NB4 (cell line): Measurements from ENCODE around the gene MAP2K4.

Experiments used
- DNase-seq: peaks from one replicate; pipeline ENCODE4 v3.0.0; 2010; ENCODE audit warnings: low read depth
- H3K4me3 ChIP-seq: one replicate; pipeline ENCODE4 v1.5.1; 2011; ENCODE audit warnings: mild to moderate bottlenecking, low read depth, low read length, moderate library complexity
- MYC ChIP-seq: IDR thresholded peaks from 2 replicates; pipeline ENCODE4 v1.6.1; 2011; ENCODE audit warnings: low read depth, low read length
- POLR2A ChIP-seq: IDR thresholded peaks from 2 replicates; pipeline ENCODE4 v1.6.1; 2011; ENCODE audit warnings: mild to moderate bottlenecking; ENCODE audit not compliant: insufficient read length; ENCODE audit errors: extremely low read depth
- TF ChIP-seq, protein P1 (sequence below): IDR thresholded peaks from 2 replicates; pipeline ENCODE4 v1.6.1; 2011; ENCODE audit warnings: low read depth, low read length
- TF ChIP-seq, protein P2 (sequence below): IDR thresholded peaks from one replicate; pipeline ENCODE4 v1.5.1; 2012; ENCODE audit warnings: low read depth, low read length

The MAP2K4 gene

DNA sequence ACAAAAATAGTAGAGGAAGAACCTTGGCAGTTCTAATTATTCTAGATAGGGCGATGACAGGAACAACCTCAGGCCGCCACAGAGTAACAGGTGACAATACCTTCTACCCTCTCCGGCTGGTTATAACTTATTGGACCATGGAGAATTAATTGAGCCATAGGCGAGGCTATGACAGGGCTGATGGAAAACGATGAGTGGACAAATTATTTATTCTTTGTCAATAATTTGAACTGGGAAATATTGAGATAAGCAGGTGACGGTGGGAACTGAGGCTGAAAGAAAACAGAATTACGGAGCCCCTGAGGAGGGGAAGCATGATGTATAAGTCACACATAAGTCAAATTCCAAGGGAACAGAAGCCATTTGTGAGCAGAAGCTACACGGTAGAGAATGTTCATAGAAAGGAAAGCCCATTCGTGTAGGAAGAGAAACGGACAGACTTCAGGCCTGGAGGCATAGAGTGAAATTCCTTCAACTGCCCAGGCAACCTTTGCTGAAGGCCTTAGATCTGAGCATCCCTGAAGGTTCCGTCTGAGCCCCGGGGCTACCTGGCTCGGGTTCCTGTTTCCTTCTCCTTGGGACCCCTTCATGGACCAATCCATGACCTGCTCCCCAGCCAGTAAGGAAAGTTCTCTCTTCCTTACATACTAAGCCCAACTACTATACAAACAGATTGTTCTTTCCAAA lies 158.1 kb downstream of the MAP2K4 start:
- H3K4me3 ChIP-seq = no peak overlapping the region
- DNase-seq = no peak
- TF ChIP-seq, protein P1, sequence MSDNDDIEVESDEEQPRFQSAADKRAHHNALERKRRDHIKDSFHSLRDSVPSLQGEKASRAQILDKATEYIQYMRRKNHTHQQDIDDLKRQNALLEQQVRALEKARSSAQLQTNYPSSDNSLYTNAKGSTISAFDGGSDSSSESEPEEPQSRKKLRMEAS = no peak
- TF ChIP-seq, protein P2, sequence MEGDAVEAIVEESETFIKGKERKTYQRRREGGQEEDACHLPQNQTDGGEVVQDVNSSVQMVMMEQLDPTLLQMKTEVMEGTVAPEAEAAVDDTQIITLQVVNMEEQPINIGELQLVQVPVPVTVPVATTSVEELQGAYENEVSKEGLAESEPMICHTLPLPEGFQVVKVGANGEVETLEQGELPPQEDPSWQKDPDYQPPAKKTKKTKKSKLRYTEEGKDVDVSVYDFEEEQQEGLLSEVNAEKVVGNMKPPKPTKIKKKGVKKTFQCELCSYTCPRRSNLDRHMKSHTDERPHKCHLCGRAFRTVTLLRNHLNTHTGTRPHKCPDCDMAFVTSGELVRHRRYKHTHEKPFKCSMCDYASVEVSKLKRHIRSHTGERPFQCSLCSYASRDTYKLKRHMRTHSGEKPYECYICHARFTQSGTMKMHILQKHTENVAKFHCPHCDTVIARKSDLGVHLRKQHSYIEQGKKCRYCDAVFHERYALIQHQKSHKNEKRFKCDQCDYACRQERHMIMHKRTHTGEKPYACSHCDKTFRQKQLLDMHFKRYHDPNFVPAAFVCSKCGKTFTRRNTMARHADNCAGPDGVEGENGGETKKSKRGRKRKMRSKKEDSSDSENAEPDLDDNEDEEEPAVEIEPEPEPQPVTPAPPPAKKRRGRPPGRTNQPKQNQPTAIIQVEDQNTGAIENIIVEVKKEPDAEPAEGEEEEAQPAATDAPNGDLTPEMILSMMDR = no peak
- TF ChIP-seq POLR2A = no peak

DNA sequence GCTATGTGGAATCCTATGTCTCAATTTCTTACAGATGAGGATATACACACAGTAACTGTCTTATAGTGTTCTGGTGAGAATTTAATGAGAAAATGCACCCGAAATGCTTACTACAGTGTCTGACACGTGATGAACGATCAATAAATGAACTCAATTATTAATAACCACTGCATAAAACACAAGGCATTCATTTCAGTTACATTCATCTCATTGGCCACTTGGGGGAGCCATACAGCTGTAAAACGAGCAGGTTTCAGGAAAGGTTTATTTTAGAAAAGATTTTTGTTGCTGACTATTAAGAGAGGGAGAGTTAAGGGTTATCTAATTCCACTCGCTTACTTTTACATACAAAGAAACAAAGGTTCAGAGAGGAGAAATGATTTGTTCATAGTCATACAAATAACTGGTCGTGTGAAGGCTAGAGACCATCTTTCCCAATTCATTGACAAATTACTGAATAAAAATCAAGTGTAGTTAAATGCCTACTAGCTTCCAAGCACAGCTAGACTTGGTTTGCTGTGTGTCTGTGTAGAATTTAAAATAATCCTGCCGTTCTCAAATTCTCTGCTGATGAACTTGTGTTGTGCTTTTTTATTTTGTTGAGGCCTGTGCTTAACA lies 160.1 kb downstream of the MAP2K4 start:
- peak; percentile 67 for DNase-seq
- no peak overlapping the region for H3K4me3 ChIP-seq
- TF ChIP-seq MYC (no peak), POLR2A (no peak)
- TF ChIP-seq, protein P2 = peak; percentile 58
- TF ChIP-seq, protein P1 = no peak

DNA sequence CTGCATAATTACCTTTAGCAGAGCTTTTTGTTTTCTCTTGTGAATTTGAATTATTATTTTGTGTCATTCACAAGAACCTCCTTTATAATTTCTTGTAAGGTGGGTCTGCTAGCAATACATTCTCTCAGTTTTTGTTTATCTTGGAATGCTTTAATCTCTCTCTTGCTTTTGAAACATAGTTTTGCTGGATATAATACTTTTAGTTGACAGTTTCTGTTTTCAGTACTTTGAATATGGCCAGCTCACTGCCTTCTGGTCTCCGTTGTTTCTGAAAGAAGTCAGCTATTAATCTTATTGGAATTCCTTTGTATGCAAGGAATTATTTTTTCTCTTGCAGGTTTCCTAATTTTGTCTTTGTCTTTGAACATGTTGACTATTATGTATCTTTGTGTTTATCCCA lies 167.0 kb downstream of the MAP2K4 start:
- H3K4me3 ChIP-seq = no peak overlapping the region
- TF ChIP-seq POLR2A = no peak
- TF ChIP-seq, protein P2 = no peak
- TF ChIP-seq MYC = no peak
- TF ChIP-seq, protein P1 = no peak
- no peak for DNase-seq

DNA sequence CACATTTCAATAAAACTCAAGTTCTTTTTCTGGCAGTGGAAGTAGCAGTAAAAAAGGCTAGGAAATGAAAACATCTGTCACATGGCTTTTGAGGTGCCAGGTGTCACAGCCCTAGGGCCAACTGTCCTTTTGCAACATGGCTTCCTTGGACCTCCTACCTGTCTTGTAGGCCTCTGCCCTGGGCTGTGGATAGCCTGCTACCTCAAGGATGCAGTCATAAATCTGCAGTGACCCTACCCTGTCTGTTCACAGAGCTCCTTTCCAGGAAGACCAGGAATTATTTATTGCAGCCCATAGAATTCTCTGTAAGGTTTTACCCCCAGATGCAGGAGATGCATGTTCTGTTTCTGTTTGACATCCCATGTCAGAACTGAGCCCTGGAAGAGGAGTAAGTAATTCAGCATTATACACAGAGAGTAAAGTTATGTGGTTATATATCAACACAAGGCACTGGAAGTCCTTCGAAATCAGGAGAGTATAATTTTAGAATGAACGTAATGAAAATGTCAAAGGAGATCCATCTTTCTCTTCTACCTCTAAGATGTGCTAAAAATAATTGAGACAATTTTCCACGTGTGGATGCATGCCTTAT lies 172.6 kb downstream of the MAP2K4 start:
- no peak overlapping the region for H3K4me3 ChIP-seq
- TF ChIP-seq, protein P2 = no peak
- no peak for TF ChIP-seq POLR2A
- TF ChIP-seq, protein P1 = no peak
- TF ChIP-seq MYC = no peak
- no peak for DNase-seq
